Measurements from ENCODE around the gene HES1. TPM values are rescaled to one million over a fixed set of nuclear protein-coding genes. Genes with fewer than 3 reads are reported as not detected.
"Not testable (repeated sequence)": the region's sequence is repeated elsewhere in the genome, so short reads cannot be mapped to it uniquely, and the experiment has no call there.

The HES1 gene
- total RNA-seq, 1 donor from 2014 or later = 51.6 TPM

DNA sequence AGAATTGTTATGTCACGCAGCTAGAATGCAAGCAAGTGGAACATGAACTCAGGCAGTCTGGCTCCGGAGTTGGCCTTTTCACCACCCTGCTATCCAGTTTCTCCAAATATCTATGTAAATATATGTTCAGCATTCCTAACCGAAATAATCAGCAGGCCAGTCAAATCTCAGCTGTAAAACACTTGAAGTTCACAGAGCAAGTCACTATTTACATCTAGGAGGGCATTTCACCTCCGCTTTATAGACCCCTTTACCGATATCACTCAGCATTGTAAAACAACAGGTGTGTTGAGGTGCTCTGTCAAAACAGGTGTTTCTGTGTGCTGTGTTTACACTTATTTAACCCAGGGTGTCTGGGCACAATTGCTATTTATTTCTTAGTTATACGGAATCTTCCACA, 12.2 kb upstream of the HES1 start:
- no peak for TF ChIP-seq CTCF (IDR thresholded peaks at IDR 0.05)
- Mint-ChIP-seq H3K27me3 (ENCODE audit: unreplicated experiment) (peaks cover 92% of the 10 kb centered on the region), H3K4me1 (ENCODE audit: unreplicated experiment) (no peaks in the 10 kb centered on the region), H3K4me3 (ENCODE audit: unreplicated experiment) (no peak overlapping the region), H3K36me3 (ENCODE audit: unreplicated experiment) (no peaks in the 10 kb centered on the region), H3K27ac (ENCODE audit: unreplicated experiment) (no peak overlapping the region), H3K9me3 (ENCODE audit: unreplicated experiment) (no peaks in the 10 kb centered on the region)
- DNase-seq (ENCODE audit: extremely low spot score, unreplicated experiment) = no peak

DNA sequence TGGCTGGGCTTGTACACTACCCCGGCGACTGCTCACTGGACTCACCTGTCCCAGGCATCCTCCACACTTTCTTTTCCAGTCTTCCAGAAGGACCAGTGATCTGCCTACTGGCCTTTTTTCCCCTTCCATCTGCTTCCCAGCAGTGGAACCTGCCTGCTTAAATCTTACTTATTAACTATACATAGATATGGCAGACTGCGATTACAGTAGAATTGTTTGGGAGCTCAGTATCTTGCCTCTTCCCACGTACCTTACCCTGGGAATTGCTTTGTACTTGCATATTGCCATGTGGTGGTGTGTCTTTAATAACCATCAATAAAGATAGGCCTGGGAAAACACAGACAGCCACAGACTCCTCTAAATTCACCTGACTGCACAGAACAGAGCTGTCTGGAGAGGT, 11.8 kb upstream of the HES1 start:
- no peaks in the 10 kb centered on the region for H3K4me1 Mint-ChIP-seq (ENCODE audit: unreplicated experiment)
- H3K27ac Mint-ChIP-seq (ENCODE audit: unreplicated experiment) = no peak overlapping the region
- TF ChIP-seq CTCF (IDR thresholded peaks at IDR 0.05) = no peak
- DNase-seq (ENCODE audit: extremely low spot score, unreplicated experiment) = no peak
- H3K9me3 Mint-ChIP-seq (ENCODE audit: unreplicated experiment) = no peaks in the 10 kb centered on the region
- H3K27me3 Mint-ChIP-seq (ENCODE audit: unreplicated experiment) = peaks cover 90% of the 10 kb centered on the region
- no peak overlapping the region for H3K4me3 Mint-ChIP-seq (ENCODE audit: unreplicated experiment)
- no peaks in the 10 kb centered on the region for H3K36me3 Mint-ChIP-seq (ENCODE audit: unreplicated experiment)

- Mint-ChIP-seq H3K4me3 (ENCODE audit: unreplicated experiment) (no peak overlapping the region), H3K36me3 (ENCODE audit: unreplicated experiment) (no peaks in the 10 kb centered on the region), H3K4me1 (ENCODE audit: unreplicated experiment) (peaks cover 4% of the 10 kb centered on the region), H3K9me3 (ENCODE audit: unreplicated experiment) (no peaks in the 10 kb centered on the region), H3K27me3 (ENCODE audit: unreplicated experiment) (peaks cover 86% of the 10 kb centered on the region), H3K27ac (ENCODE audit: unreplicated experiment) (no peak overlapping the region)
- no peak for DNase-seq (ENCODE audit: extremely low spot score, unreplicated experiment)
- TF ChIP-seq CTCF (IDR thresholded peaks at IDR 0.05) = no peak
Measured at GRCh38 chr3:194125442-194125841, 10.5 kb upstream of the HES1 start.

GRCh38 chr3:194126790-194127189, 9.2 kb upstream of the HES1 start:
- peaks cover 86% of the 10 kb centered on the region for H3K27me3 Mint-ChIP-seq (ENCODE audit: unreplicated experiment)
- no peaks in the 10 kb centered on the region for H3K9me3 Mint-ChIP-seq (ENCODE audit: unreplicated experiment)
- peaks cover 14% of the 10 kb centered on the region for H3K4me1 Mint-ChIP-seq (ENCODE audit: unreplicated experiment)
- no peak for TF ChIP-seq CTCF (IDR thresholded peaks at IDR 0.05)
- no peak for DNase-seq (ENCODE audit: extremely low spot score, unreplicated experiment)
- no peak overlapping the region for H3K4me3 Mint-ChIP-seq (ENCODE audit: unreplicated experiment)
- no peaks in the 10 kb centered on the region for H3K36me3 Mint-ChIP-seq (ENCODE audit: unreplicated experiment)
- H3K27ac Mint-ChIP-seq (ENCODE audit: unreplicated experiment) = no peak overlapping the region

GRCh38 chr3:194128202-194128918, 7.6 kb upstream of the HES1 start:
- Mint-ChIP-seq H3K27ac (ENCODE audit: unreplicated experiment) (no peak overlapping the region), H3K36me3 (ENCODE audit: unreplicated experiment) (no peaks in the 10 kb centered on the region), H3K4me3 (ENCODE audit: unreplicated experiment) (no peak overlapping the region), H3K9me3 (ENCODE audit: unreplicated experiment) (no peaks in the 10 kb centered on the region), H3K27me3 (ENCODE audit: unreplicated experiment) (peaks cover 80% of the 10 kb centered on the region), H3K4me1 (ENCODE audit: unreplicated experiment) (peaks cover 25% of the 10 kb centered on the region)
- TF ChIP-seq CTCF (IDR thresholded peaks at IDR 0.05) = no peak
- DNase-seq (ENCODE audit: extremely low spot score, unreplicated experiment) = no peak

GRCh38 chr3:194128919-194129295, 7.0 kb upstream of the HES1 start:
- Mint-ChIP-seq H3K4me1 (ENCODE audit: unreplicated experiment) (peaks cover 30% of the 10 kb centered on the region), H3K27me3 (ENCODE audit: unreplicated experiment) (peaks cover 76% of the 10 kb centered on the region)
- H3K27ac Mint-ChIP-seq (ENCODE audit: unreplicated experiment); H3K4me3 Mint-ChIP-seq (ENCODE audit: unreplicated experiment); H3K9me3 Mint-ChIP-seq (ENCODE audit: unreplicated experiment); H3K36me3 Mint-ChIP-seq (ENCODE audit: unreplicated experiment); DNase-seq (ENCODE audit: extremely low spot score, unreplicated experiment): not testable (repeated sequence)
